ENCODE data around the gene NRXN3.

Gene NRXN3

DNA sequence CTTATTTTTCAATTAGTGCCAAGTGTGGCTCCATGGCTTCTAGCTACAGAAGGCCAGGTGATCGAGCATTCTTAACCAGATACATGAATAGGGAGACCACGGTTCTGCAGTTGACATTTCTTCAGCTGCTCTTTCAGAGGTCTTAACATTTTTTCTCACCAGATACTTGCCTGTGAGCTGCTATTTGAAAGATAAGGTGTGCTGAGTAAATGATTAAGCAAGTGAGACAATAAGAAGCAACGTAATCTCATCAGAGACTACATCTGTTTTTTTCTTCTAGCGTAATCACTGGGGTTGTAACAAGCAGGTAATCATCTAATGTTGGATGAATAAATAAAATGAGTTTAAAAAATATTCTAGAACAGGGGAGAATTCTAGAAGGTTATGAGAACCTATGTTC lies 1128.2 kb downstream of the NRXN3 start:
- Histone ChIP-seq H3K4me3 (ENCODE audit: insufficient read depth, low read depth, low read length, poor library complexity, severe bottlenecking) (no peak overlapping the region), H3K9me3 (ENCODE audit: control insufficient read depth, low read length) (no peaks in the 10 kb centered on the region), H3K27me3 (replicated peaks; ENCODE audit: control insufficient read depth, insufficient read depth, low read length, poor library complexity, severe bottlenecking) (no peaks in the 10 kb centered on the region), H3K36me3 (ENCODE audit: control insufficient read depth, insufficient read depth, low read length) (no peaks in the 10 kb centered on the region), H3K4me1 (ENCODE audit: control insufficient read depth, insufficient read depth, low read length, poor library complexity, severe bottlenecking) (no peaks in the 10 kb centered on the region), H3K27ac (ENCODE audit: insufficient read depth, low read length, poor library complexity, severe bottlenecking) (no peak overlapping the region)
- no peak for DNase-seq

DNA sequence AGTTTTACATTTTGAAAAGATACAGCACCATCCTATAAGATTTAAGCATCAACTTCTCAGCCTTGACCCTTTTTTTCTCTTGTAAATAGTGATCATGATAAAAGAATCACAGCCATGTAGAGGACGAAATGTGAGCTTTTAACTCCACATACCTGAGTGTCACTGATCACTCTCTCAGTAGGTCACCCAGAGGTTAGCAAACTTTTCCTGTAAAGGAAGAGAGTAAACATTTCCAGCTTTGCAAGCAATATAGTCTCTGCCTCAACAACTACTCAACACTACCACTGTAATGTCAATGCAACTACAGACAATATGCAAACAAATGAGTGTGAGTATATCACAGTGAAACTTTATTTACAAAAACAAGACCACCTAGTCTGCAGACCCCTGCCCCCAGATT lies 1129.0 kb downstream of the NRXN3 start:
- DNase-seq = no peak
- no peaks in the 10 kb centered on the region for H3K4me1 ChIP-seq (ENCODE audit: control insufficient read depth, insufficient read depth, low read length, poor library complexity, severe bottlenecking)
- no peak overlapping the region for H3K4me3 ChIP-seq (ENCODE audit: insufficient read depth, low read depth, low read length, poor library complexity, severe bottlenecking)
- no peaks in the 10 kb centered on the region for H3K9me3 ChIP-seq (ENCODE audit: control insufficient read depth, low read length)
- no peaks in the 10 kb centered on the region for H3K27me3 ChIP-seq (replicated peaks; ENCODE audit: control insufficient read depth, insufficient read depth, low read length, poor library complexity, severe bottlenecking)
- H3K27ac ChIP-seq (ENCODE audit: insufficient read depth, low read length, poor library complexity, severe bottlenecking) = no peak overlapping the region
- H3K36me3 ChIP-seq (ENCODE audit: control insufficient read depth, insufficient read depth, low read length) = no peaks in the 10 kb centered on the region

DNA sequence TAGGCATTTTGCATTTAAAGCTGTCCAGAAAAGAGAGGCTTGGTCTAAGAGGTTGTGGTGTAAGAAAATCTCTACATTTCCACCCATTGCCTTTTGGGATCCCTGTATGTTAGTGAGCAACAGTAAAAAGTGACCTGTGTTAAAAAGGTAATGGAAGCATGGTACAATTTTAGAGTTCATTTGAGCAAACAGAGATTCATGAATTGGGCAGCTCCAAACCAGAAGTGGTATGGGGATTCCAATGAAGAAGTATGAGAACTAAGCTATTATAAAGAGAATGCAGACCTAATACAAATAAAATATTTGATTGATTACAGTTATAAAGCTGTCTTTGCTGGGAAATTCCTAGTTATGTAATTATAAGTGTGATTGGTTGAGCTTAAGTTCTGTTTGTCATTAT lies 1134.1 kb downstream of the NRXN3 start:
- Histone ChIP-seq H3K27ac (ENCODE audit: insufficient read depth, low read length, poor library complexity, severe bottlenecking) (no peak overlapping the region), H3K4me1 (ENCODE audit: control insufficient read depth, insufficient read depth, low read length, poor library complexity, severe bottlenecking) (no peaks in the 10 kb centered on the region), H3K36me3 (ENCODE audit: control insufficient read depth, insufficient read depth, low read length) (no peaks in the 10 kb centered on the region), H3K4me3 (ENCODE audit: insufficient read depth, low read depth, low read length, poor library complexity, severe bottlenecking) (no peak overlapping the region), H3K9me3 (ENCODE audit: control insufficient read depth, low read length) (no peaks in the 10 kb centered on the region), H3K27me3 (replicated peaks; ENCODE audit: control insufficient read depth, insufficient read depth, low read length, poor library complexity, severe bottlenecking) (no peaks in the 10 kb centered on the region)
- DNase-seq = no peak

DNA sequence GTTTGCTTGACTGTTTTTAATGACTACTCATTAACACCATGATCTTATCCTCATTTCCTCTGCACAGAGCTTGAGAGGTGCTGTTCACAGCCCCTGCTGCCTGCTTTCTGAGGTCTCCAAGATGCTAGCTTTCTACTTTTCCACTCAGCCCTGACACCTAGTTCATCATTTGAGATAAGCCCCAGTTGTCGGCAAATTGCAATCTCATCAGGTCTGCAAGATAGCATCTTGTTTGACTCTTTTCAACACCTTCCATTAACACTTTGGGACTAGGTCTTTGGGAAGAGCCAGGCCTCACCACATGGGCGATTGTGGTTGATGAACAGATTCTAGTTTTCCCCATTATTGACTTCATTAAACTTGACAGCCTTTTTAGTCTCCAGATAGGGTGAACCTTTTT lies 1136.4 kb downstream of the NRXN3 start:
- Histone ChIP-seq H3K4me1 (ENCODE audit: control insufficient read depth, insufficient read depth, low read length, poor library complexity, severe bottlenecking) (no peaks in the 10 kb centered on the region), H3K9me3 (ENCODE audit: control insufficient read depth, low read length) (no peaks in the 10 kb centered on the region), H3K4me3 (ENCODE audit: insufficient read depth, low read depth, low read length, poor library complexity, severe bottlenecking) (no peak overlapping the region), H3K36me3 (ENCODE audit: control insufficient read depth, insufficient read depth, low read length) (no peaks in the 10 kb centered on the region), H3K27me3 (replicated peaks; ENCODE audit: control insufficient read depth, insufficient read depth, low read length, poor library complexity, severe bottlenecking) (no peaks in the 10 kb centered on the region), H3K27ac (ENCODE audit: insufficient read depth, low read length, poor library complexity, severe bottlenecking) (no peak overlapping the region)
- DNase-seq = no peak

DNA sequence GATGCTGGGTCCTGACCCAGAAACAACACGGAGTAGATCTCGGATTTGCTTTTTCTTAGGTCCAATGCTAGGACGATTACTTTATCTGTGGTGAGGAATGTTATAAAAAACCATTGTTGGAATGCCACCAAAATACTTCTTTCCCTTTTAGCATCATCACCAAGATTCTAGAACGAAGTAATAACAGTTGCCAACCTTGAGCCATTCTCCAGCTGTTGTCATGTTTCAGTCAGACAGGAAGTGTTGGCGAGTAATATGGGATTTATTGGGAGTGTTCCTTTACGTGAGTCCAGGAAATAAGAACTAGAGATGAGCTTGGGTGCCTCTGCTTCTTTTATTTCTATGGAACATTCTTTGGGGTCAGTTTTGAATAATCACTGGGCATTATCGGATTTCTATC lies 1148.2 kb downstream of the NRXN3 start:
- no peak overlapping the region for H3K4me3 ChIP-seq (ENCODE audit: insufficient read depth, low read depth, low read length, poor library complexity, severe bottlenecking)
- H3K4me1 ChIP-seq (ENCODE audit: control insufficient read depth, insufficient read depth, low read length, poor library complexity, severe bottlenecking) = no peaks in the 10 kb centered on the region
- no peak for DNase-seq
- no peak overlapping the region for H3K27ac ChIP-seq (ENCODE audit: insufficient read depth, low read length, poor library complexity, severe bottlenecking)
- H3K27me3 ChIP-seq (replicated peaks; ENCODE audit: control insufficient read depth, insufficient read depth, low read length, poor library complexity, severe bottlenecking) = no peaks in the 10 kb centered on the region
- H3K9me3 ChIP-seq (ENCODE audit: control insufficient read depth, low read length) = no peaks in the 10 kb centered on the region
- no peaks in the 10 kb centered on the region for H3K36me3 ChIP-seq (ENCODE audit: control insufficient read depth, insufficient read depth, low read length)

DNA sequence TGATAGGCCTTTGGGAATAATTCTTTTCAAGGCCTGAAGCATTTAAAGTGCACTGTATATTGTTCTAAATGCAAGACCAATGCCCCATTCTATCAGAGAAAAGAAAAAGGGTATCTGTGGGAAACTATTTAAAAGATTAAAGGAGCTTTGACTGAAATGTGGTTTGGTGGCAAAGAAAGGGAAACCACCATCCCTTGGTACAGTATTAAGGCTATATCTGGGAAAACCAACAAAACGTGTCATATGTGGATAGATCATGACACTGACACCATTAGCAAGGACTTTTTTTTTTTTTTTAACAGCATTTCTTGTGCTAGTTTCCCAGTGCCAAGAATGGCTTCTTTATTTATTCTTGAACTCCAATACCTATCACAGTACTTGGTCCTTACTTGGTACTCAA lies 1150.4 kb downstream of the NRXN3 start:
- Histone ChIP-seq H3K9me3 (ENCODE audit: control insufficient read depth, low read length) (no peaks in the 10 kb centered on the region), H3K27ac (ENCODE audit: insufficient read depth, low read length, poor library complexity, severe bottlenecking) (no peak overlapping the region), H3K4me1 (ENCODE audit: control insufficient read depth, insufficient read depth, low read length, poor library complexity, severe bottlenecking) (no peaks in the 10 kb centered on the region), H3K27me3 (replicated peaks; ENCODE audit: control insufficient read depth, insufficient read depth, low read length, poor library complexity, severe bottlenecking) (no peaks in the 10 kb centered on the region), H3K36me3 (ENCODE audit: control insufficient read depth, insufficient read depth, low read length) (no peaks in the 10 kb centered on the region), H3K4me3 (ENCODE audit: insufficient read depth, low read depth, low read length, poor library complexity, severe bottlenecking) (no peak overlapping the region)
- DNase-seq = no peak

GRCh38 chr14:79321070-79321469 lies 1150.9 kb downstream of the NRXN3 start:
- DNase-seq = no peak
- H3K27ac ChIP-seq (ENCODE audit: insufficient read depth, low read length, poor library complexity, severe bottlenecking) = no peak overlapping the region
- no peaks in the 10 kb centered on the region for H3K27me3 ChIP-seq (replicated peaks; ENCODE audit: control insufficient read depth, insufficient read depth, low read length, poor library complexity, severe bottlenecking)
- no peaks in the 10 kb centered on the region for H3K36me3 ChIP-seq (ENCODE audit: control insufficient read depth, insufficient read depth, low read length)
- H3K4me3 ChIP-seq (ENCODE audit: insufficient read depth, low read depth, low read length, poor library complexity, severe bottlenecking) = no peak overlapping the region
- H3K4me1 ChIP-seq (ENCODE audit: control insufficient read depth, insufficient read depth, low read length, poor library complexity, severe bottlenecking) = no peaks in the 10 kb centered on the region
- no peaks in the 10 kb centered on the region for H3K9me3 ChIP-seq (ENCODE audit: control insufficient read depth, low read length)

GRCh38 chr14:79325071-79325470 lies 1154.9 kb downstream of the NRXN3 start:
- H3K27ac ChIP-seq (ENCODE audit: insufficient read depth, low read length, poor library complexity, severe bottlenecking) = no peak overlapping the region
- no peak overlapping the region for H3K4me3 ChIP-seq (ENCODE audit: insufficient read depth, low read depth, low read length, poor library complexity, severe bottlenecking)
- no peaks in the 10 kb centered on the region for H3K36me3 ChIP-seq (ENCODE audit: control insufficient read depth, insufficient read depth, low read length)
- no peaks in the 10 kb centered on the region for H3K4me1 ChIP-seq (ENCODE audit: control insufficient read depth, insufficient read depth, low read length, poor library complexity, severe bottlenecking)
- no peaks in the 10 kb centered on the region for H3K27me3 ChIP-seq (replicated peaks; ENCODE audit: control insufficient read depth, insufficient read depth, low read length, poor library complexity, severe bottlenecking)
- H3K9me3 ChIP-seq (ENCODE audit: control insufficient read depth, low read length) = no peaks in the 10 kb centered on the region
- DNase-seq = no peak

- no peaks in the 10 kb centered on the region for H3K36me3 ChIP-seq (ENCODE audit: control insufficient read depth, insufficient read depth, low read length)
- H3K9me3 ChIP-seq (ENCODE audit: control insufficient read depth, low read length) = no peaks in the 10 kb centered on the region
- no peaks in the 10 kb centered on the region for H3K4me1 ChIP-seq (ENCODE audit: control insufficient read depth, insufficient read depth, low read length, poor library complexity, severe bottlenecking)
- no peak overlapping the region for H3K4me3 ChIP-seq (ENCODE audit: insufficient read depth, low read depth, low read length, poor library complexity, severe bottlenecking)
- no peaks in the 10 kb centered on the region for H3K27me3 ChIP-seq (replicated peaks; ENCODE audit: control insufficient read depth, insufficient read depth, low read length, poor library complexity, severe bottlenecking)
- DNase-seq = no peak
- no peak overlapping the region for H3K27ac ChIP-seq (ENCODE audit: insufficient read depth, low read length, poor library complexity, severe bottlenecking)
Observed at GRCh38 chr14:79325557-79325956, 1155.4 kb downstream of the NRXN3 start.

DNA sequence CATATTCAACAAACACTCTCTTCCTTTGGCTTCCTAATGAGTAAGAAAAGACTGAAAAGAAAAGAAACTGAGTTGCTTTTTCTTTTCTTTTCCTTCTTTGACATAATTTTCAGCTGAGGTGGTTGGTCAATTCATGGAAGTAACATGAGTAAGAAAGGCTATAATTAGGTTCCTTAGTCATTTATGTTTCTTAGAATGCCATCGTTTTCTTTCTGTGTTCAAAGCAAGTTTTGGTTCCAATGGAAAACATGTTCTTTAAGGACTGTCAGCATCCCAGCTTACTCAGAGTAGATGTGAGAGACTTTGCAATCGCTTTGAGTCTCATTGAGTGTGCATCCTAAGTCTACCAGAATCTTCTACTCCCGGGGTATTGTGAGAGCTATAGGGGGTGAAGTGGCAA lies 1158.7 kb downstream of the NRXN3 start:
- Histone ChIP-seq H3K27ac (ENCODE audit: insufficient read depth, low read length, poor library complexity, severe bottlenecking) (no peak overlapping the region), H3K27me3 (replicated peaks; ENCODE audit: control insufficient read depth, insufficient read depth, low read length, poor library complexity, severe bottlenecking) (no peaks in the 10 kb centered on the region), H3K9me3 (ENCODE audit: control insufficient read depth, low read length) (no peaks in the 10 kb centered on the region), H3K4me1 (ENCODE audit: control insufficient read depth, insufficient read depth, low read length, poor library complexity, severe bottlenecking) (no peaks in the 10 kb centered on the region), H3K4me3 (ENCODE audit: insufficient read depth, low read depth, low read length, poor library complexity, severe bottlenecking) (no peak overlapping the region), H3K36me3 (ENCODE audit: control insufficient read depth, insufficient read depth, low read length) (no peaks in the 10 kb centered on the region)
- no peak for DNase-seq

DNA sequence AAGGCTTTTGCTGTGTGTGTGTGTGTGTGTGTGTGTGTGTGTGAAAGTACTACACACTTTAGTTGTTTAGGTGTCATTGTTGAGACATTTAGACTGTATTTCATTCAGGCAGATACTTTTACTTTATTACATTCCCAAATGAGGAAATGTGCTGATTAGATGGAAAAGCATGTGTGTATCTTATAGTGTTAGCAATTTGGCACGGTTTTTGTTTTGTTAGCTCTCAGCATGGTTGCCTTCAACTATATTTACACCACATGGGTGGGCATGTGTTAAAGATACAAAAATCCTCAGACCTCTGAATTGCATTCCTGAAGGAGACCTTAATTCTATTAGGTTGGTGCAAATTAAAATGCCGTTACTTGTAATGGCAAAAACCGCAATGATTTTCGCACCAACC lies 1161.7 kb downstream of the NRXN3 start:
- DNase-seq = no peak

More for the DNA sequence above, 1161.7 kb downstream of the NRXN3 start:
- no peaks in the 10 kb centered on the region for H3K9me3 ChIP-seq (ENCODE audit: control insufficient read depth, low read length)
- H3K4me1 ChIP-seq (ENCODE audit: control insufficient read depth, insufficient read depth, low read length, poor library complexity, severe bottlenecking) = no peaks in the 10 kb centered on the region
- H3K27me3 ChIP-seq (replicated peaks; ENCODE audit: control insufficient read depth, insufficient read depth, low read length, poor library complexity, severe bottlenecking) = no peaks in the 10 kb centered on the region
- no peak overlapping the region for H3K4me3 ChIP-seq (ENCODE audit: insufficient read depth, low read depth, low read length, poor library complexity, severe bottlenecking)
- no peaks in the 10 kb centered on the region for H3K36me3 ChIP-seq (ENCODE audit: control insufficient read depth, insufficient read depth, low read length)
- no peak overlapping the region for H3K27ac ChIP-seq (ENCODE audit: insufficient read depth, low read length, poor library complexity, severe bottlenecking)

Measured in effector memory CD4-positive, alpha-beta T cell (primary cell).